Dedifferentiated amniotic fluid mesenchymal stem cell (primary cell): Measurements from ENCODE around the gene KCTD16.
A peak's percentile ranks its signal among the peaks of the same experiment; 100 is the strongest.

Experiments
- DNase-seq: peaks from one replicate; pipeline ENCODE4 v3.0.0-alpha.2; 2016; ENCODE audit errors: extremely low spot score

The KCTD16 gene

DNA sequence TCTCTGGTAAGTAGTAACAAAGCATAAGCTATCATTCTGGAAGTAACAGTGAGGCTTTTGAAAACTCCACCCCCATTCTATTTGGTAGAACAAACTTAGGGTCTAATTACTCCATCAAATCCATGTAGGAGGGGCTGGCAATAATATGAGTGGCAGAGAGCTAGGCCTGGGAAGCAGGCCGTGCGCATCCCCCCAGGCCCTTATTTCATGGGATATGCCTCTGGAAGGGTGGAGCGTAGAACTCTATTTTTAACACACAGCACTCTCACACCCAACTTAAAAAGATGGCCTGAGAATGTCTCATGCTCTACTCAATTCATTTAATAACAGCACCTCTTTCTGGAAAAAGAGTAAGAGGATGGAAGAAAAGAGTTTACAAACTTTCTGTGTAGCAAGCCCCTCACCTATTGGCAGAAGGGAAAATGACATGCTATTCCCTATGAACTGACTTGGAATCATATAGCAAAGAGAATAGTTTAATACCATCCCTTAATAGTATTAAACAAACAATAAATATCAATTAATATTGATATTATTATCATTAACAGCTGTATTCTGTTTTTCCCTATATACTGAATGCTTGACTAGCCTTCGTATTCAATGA is 233.2 kb downstream of the KCTD16 start:
- DNase-seq, result no peak

GRCh38 chr5:144404672-144405071 is 234.0 kb downstream of the KCTD16 start:
- no peak for DNase-seq

GRCh38 chr5:144405991-144406390 is 235.3 kb downstream of the KCTD16 start:
- no peak for DNase-seq

DNA sequence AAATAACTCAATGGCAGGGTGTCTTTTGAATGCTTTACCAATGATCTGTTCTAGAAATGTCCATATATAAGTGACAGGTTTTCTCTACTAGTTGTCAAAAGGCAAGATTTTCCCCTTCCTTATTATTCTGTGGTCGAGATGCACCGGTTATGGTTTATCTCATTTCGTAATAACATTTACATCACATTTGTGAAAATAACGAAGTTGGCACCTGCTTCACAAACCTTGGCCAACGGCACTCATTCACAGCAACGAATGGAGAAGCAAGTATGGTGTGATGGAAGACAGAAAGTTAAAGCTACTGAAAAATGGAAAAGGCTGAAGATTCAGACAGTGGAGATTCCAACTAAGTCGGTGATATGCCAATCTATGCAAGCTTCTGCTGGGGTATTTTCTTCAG is 235.8 kb downstream of the KCTD16 start:
- no peak for DNase-seq

DNA sequence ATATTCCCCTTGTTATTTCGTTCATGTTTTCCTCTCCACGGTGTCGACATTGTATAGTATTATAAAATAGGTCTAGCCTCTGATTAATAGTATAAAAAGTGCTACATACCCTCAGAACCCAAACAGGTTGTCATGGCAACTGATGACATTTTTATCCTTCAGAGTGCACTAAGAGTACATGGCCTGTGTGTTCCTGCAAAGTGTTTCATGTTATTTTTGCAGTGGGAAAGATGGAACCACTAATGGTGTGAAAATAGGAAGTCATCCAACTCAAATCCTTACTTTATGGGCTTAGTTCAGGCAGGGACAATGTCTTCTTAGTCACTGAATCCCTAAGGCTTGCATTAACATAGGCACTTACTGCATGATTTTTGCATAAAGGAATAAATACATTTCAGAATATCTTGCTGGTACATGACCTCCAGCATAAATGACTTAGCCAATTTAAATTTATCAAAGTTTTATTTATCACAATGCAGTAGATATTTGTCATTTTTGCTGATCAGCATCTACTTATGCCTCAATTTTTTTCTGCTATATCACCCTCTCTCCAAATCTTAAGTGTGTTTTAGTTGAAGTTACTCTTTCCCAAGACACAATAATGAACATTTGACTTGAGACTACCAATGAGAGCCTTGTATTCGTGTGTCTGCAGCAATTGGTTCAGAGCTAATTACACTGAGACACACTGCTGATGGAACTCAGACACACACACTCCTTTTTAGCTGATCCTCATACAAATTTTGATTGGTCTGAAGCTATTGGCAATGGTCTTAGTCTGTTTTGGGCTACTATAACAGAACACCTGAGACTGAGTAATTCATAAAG is 243.7 kb downstream of the KCTD16 start:
- no peak for DNase-seq

DNA sequence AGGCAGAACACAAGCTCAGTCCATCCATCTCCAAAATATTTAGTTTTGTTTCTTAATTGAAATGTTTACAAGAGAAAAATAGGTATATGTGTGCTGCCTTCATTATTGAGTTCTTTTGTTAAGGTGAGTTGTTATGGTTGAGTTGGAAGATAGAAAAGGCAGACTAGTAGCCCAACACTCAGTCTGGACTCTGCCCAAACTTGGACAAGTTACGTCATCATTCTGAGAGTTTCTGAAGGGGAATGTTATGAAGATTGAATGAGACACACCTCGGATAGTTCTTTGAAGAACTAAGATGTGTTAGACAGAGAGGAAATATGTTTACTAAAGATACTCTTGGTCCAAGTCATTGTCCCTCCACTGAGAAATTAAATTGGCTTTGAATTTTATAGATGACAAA is 245.5 kb downstream of the KCTD16 start:
- no peak for DNase-seq

GRCh38 chr5:144418719-144419118 is 248.0 kb downstream of the KCTD16 start:
- DNase-seq, result no peak

DNA sequence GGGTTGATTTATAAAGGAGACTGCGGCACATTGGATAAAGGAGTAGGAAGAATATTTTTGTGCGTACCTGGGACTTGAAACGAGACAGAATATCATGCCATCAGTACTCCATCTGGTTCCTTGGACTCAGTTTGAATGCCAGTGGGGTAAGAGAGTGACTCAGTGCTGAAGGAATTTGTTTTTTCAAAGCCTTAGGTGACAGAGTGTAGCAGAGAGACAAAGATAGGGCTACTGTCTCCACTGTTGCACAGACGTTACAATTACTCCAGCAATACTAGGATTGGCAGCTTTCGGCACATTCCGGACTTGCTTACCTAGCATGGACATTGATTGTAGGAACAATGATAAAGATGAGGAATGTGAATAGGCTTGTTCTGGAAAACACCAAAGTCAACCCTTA is 250.7 kb downstream of the KCTD16 start:
- DNase-seq, result no peak

- DNase-seq, result no peak
These were observed 251.5 kb downstream of the KCTD16 start for GRCh38 chr5:144422018-144422727.

DNA sequence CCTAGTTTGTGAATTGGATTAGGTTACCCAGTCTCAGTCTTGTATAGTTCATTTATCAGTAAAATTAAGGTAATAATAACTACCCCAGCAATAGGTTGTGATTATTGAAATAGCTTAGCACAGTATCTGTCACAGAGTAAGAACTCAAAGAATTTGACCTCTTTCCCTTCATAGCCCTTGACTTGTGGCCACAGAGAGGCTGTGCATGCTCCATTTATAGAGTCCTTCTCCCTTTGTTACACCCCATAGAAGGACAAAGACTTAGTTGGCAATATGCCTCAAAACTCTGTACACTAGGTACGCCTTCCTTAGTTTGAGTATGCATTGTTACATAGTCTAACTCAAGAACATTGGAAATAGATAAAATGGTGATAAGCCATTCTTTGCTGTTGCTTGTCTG is 257.2 kb downstream of the KCTD16 start:
- no peak for DNase-seq

GRCh38 chr5:144428326-144428725 is 257.7 kb downstream of the KCTD16 start:
- DNase-seq, result no peak

- DNase-seq, result no peak
These were observed 258.7 kb downstream of the KCTD16 start for GRCh38 chr5:144429405-144429804.

- no peak for DNase-seq
These were observed 259.2 kb downstream of the KCTD16 start for GRCh38 chr5:144429905-144430304.

DNA sequence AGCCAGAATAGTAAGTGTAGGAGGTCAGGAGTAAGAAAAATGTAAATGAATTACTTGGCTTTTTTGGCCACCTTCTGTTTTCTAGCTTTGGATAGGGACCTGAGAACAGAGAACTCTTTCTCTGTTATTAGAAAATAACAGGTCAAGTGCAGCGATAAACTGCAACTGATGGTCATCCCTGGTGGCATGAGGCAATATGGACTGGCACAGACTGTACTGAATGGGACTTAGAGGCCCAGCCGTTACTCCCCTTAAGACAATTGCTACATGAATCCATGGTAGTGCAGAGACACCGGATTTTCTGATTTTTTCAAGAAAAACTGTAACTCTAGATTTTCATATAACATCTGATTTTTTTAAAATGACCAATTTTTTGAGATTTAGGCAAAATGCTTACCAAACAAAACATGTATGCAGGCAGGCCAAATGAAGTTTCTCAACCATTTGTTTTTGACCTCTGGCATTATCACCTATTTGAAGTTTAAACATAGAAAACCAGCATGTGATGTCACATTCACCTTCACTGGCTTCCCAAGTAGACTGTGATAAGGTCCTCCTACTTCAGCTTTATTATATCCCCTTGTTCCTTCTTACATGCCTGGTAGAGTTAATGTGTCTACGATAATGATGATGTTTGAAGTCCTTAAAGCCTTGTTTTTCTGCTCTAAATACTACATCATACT is 262.6 kb downstream of the KCTD16 start:
- no peak for DNase-seq

DNA sequence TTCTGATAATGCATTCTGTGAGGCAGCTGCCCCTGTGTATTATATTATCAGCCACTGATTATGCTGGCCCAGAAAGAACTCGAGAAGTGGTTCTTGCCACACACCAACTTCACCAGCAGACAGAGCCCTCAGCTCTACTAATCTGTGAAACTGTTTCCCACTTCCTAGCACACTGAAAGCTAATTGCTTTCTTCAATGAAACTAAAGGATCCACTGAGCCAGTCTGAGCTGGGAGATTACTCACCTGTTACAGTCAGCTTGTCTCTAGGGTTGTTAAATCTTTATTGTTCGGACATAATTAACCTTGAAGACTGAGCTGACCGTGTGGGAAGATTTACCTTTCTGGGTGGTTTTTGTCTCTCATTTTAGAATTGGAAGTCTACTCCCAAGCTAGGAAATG is 263.2 kb downstream of the KCTD16 start:
- DNase-seq, result no peak

DNA sequence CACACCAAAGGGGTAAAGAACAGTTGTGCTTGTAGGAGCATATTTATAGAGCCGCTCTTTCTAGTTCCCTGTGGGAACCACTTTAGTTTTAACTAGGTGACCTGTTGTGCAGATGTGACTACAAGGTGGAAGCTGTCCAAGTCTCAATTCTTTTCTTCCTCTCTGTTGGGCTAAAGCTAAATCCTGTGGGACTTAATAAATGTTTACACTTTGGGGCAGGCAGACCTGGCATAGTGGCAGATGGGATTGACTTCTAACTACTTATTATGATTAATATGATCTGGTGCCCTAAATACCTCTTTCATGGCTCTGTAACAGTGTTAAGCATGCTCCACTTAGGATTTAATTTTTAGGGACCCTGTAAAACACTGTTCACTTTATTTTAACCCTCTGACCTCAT is 265.3 kb downstream of the KCTD16 start:
- DNase-seq, result no peak

DNA sequence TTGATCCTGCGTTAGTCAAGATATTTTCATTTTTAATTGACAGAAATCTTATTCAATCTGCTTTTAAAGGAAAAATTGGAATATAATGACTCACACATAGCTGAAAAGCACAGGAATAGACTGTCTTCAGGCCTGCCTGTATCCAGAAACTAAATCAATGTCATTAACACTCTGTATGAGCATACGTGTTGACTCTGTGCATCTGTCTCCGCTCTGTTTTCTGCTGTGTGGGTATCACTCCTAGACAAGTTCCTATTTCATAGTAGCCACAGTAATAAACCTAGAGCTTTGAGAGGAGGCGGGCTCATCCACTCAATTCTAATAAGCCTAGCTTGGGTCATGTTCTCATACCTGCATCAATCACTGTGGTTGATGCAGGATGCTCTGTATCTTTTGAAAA is 267.6 kb downstream of the KCTD16 start:
- no peak for DNase-seq

DNA sequence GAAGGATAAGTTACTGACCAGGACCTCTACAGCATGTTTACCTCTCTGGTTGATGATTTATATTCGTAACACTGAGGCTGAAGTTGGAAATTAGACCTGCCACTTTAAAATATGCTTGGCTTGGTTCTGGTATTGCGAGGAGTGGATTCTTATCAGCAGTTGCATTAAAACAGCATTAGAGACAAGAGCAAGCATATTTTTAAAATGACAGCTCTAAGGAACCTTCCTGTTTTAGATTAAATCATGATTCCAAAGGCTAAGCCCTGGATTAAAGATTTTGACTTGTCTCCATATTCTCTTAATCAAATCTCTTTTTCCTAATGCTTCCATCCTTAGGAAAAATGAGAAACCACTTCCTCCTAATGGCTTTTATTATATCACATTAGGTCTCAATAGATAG is 277.8 kb downstream of the KCTD16 start:
- DNase-seq, result no peak

GRCh38 chr5:144451187-144451973 is 280.7 kb downstream of the KCTD16 start:
- DNase-seq, result peak; percentile 44

- DNase-seq, result no peak
These were observed 283.1 kb downstream of the KCTD16 start for GRCh38 chr5:144453753-144454152.

DNA sequence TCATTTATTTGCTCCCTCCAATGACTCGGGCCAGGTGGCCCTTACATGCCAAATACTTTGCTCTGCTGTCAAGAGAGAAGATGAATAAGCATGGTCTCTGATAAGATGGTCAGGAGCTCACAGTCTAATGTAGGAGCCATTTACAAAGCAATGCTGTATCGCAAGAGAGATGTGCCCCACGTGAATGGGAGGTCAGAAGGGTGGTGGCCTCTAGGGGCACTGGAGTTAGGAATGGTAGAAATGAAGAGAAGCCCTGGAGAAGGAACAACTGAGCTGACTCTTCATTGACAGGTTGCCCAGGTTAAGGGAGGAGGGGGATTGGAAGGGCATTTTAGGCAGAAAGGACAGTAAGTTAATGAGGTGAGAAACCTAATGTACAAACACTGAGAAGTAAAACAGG is 286.5 kb downstream of the KCTD16 start:
- DNase-seq, result no peak

- no peak for DNase-seq
These were observed 287.5 kb downstream of the KCTD16 start for GRCh38 chr5:144458216-144458615.
